ENCODE measurements around the gene DDX47. TPM values are rescaled to one million over a fixed set of nuclear protein-coding genes. Genes with fewer than 3 reads are reported as not detected.

DDX47 gene
- total and polyA plus RNA-seq, 10 of the 15 experiments (the other 5 are each of a cell fraction or from before 2014, with no cell fraction given): 84.8 to 266 (median 120) TPM

DNA sequence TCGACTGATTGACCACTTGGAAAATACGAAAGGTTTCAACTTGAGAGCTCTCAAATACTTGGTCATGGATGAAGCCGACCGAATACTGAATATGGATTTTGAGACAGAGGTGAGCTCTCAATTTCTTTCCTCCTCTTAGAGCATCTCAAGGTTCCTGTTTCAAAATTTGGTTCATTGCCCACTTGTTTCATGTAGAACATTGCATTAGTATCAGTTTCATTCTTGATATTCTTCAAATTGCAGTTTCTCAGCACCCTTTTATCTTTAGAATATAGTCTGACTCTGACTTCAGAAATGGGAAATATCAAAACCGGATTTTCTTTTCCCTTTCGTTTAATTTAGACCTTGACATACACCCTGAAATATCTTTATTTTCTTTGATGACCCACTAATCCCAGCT is 8.8 kb downstream of the DDX47 start:
- Histone ChIP-seq H2AFZ (ENCODE audit: control insufficient read depth, low read depth, low read length) (no peak overlapping the region), H3K4me3 (no peak overlapping the region), H3K9ac (ENCODE audit: control insufficient read depth, insufficient read depth, low read length) (no peak overlapping the region), H3K27me3 (replicated peaks in 1 of 2; ENCODE audit: control insufficient read depth in 2 of 2, insufficient read depth in 2 of 2, low read length in 1 of 2) (no peaks in the 10 kb centered on the region), H3K79me2 (ENCODE audit: control insufficient read depth, insufficient read depth, low read length) (peaks cover 39% of the 10 kb centered on the region), H3K9me3 (replicated peaks; ENCODE audit: control insufficient read depth, insufficient read depth, low read length) (no peaks in the 10 kb centered on the region), H3K4me2 (ENCODE audit: control insufficient read depth, insufficient read depth) (peak overlapping the region; percentile 53; the same call in 1 of the 2 replicates), H3K27ac (ENCODE audit: control insufficient read depth, insufficient read depth) (peak overlapping the region; percentile 70), H4K20me1 (ENCODE audit: control insufficient read depth, insufficient read depth) (peaks cover 3% of the 10 kb centered on the region; the same call in 1 of the 2 replicates), H3K36me3 (ENCODE audit: control insufficient read depth in 2 of 2, insufficient read depth in 2 of 2, low read length in 1 of 2) (peaks cover 12 to 67% of the 10 kb centered on the region in 2 experiments), H3K4me1 (ENCODE audit: control insufficient read depth, insufficient read depth, low read length) (peaks cover 22% of the 10 kb centered on the region)
- ATAC-seq (peak; percentile 45), FAIRE-seq (peak; percentile 78), DNase-seq (ENCODE audit: low read depth, low spot score) (no peak)
- CTCF ChIA-PET: interaction anchor here (1.2 to 12.6 kb wide), 4 partner anchors 8 to 34 kb away, joined by 4 to 136 read pairs (median 8); no protein-coding TSS in a partner anchor
- TF ChIP-seq TCF7 (IDR thresholded peaks at IDR 0.05; ENCODE audit: borderline replicate concordance): peak; percentile 51; the same call in 1 of the 2 replicates
- TF ChIP-seq ZBED1 (IDR thresholded peaks at IDR 0.05; ENCODE audit: borderline replicate concordance): 0 out of 2 replicates have a peak, but pooled peaks have one; percentile 24
- no peak for TF ChIP-seq SP1 (IDR thresholded peaks at IDR 0.05; ENCODE audit: low read depth, low read length)
- TF ChIP-seq JUNB (IDR thresholded peaks at IDR 0.05): 0 out of 2 replicates have a peak, but pooled peaks have one; percentile 29
- peak; percentile 21; the same call in 1 of the 2 replicates for TF ChIP-seq ATF2 (IDR thresholded peaks at IDR 0.05; ENCODE audit: low read length)
- no peak for TF ChIP-seq BHLHE40 (IDR thresholded peaks at IDR 0.05; ENCODE audit: borderline replicate concordance in 1 of 2, low read depth in 2 of 2, low read length in 1 of 2)
- peak in 1 of 2 experiments; percentile 26; a peak in 1 of 4 replicates for TF ChIP-seq ETV6 (conservative IDR thresholded peaks at IDR 0.05 in 1 of 2, IDR thresholded peaks at IDR 0.05 in 1 of 2; ENCODE audit: borderline replicate concordance in 1 of 2, low read depth in 1 of 2)
- TF ChIP-seq FOXM1 (IDR thresholded peaks at IDR 0.05; ENCODE audit: low read depth, low read length): 0 out of 2 replicates have a peak, but pooled peaks have one; percentile 17
- no TSS peak for BruUV-seq (replicated peaks)
- POLR2A ChIA-PET: interaction anchor here (1.2 kb wide), 1 partner anchor 46 kb away, joined by 3 read pairs; no protein-coding TSS in a partner anchor
- SMC1A ChIA-PET (ENCODE audit: uncharacterized antibody, unreplicated experiment): interaction anchor here (0.5 to 2.5 kb wide), 9 partner anchors 8 to 133 kb away, joined by 4 to 14 read pairs (median 6); partner anchors contain the start of gene DDX47
- 3% methylated on average over 6 of the region's 6 CpGs for WGBS (ENCODE audit: insufficient coverage, insufficient replicate concordance, low lambda C conversion rate, missing lambda C conversion rate)
- RAD21 ChIA-PET (ENCODE audit: unreplicated experiment): interaction anchor here (0.7 to 1.4 kb wide), 6 partner anchors 8 to 33 kb away, joined by 3 to 5 read pairs (median 4); no protein-coding TSS in a partner anchor
- intact Hi-C loops (cut with micrococcal nuclease; ENCODE audit: unreplicated experiment): no loop called here
- in situ Hi-C loops (cut with MboI): loop anchor here (25.0 kb wide), 1 partner anchor 1965 kb away; no protein-coding TSS in a partner anchor

All from GM12878 (cell line).